Ascending aorta (tissue), 2 donors: ENCODE data around the gene SETD7. TPM values are rescaled to one million over a fixed set of nuclear protein-coding genes. Genes with fewer than 3 reads are reported as not detected.

Experiments
- DNase-seq, 2 donors: peaks; one replicate each; pipeline ENCODE4 v3.0.0-alpha.2; 2019; ENCODE audit warnings: low spot score in 2 of 2
- H3K27ac ChIP-seq, 2 donors: fragments of 200-600 bp; sonication (generic); one replicate each; pipeline ENCODE4 v1.5.1; 2016 to 2017; ENCODE audit warnings: mild to moderate bottlenecking in 1 of 2
- H3K27me3 ChIP-seq: fragments of 200-600 bp; sonication (generic); one replicate; pipeline ENCODE4 v1.5.1; 2017
- H3K36me3 ChIP-seq, 2 donors: fragments of 200-600 bp; sonication (generic); one replicate each; pipeline ENCODE4 v1.5.1; 2016
- H3K4me1 ChIP-seq, 2 donors: fragments of 200-600 bp; sonication (generic); one replicate each; pipeline ENCODE4 v1.5.1; 2016 to 2017; ENCODE audit warnings: mild to moderate bottlenecking in 1 of 2
- H3K4me3 ChIP-seq, 2 donors: fragments of 200-600 bp; sonication (generic); one replicate each; pipeline ENCODE4 v1.5.1; 2016 to 2017; ENCODE audit warnings: mild to moderate bottlenecking in 1 of 2
- H3K9me3 ChIP-seq, 2 donors: fragments of 200-600 bp; sonication (generic); one replicate each; pipeline ENCODE4 v1.5.1; 2016
- intact Hi-C: fragments of 100-400 bp; cut with DNase I; formaldehyde crosslinking; loops from one replicate; pipeline ENCODE4 v1.15.1; 2023
- total RNA-seq: library from RNA; depleted of rRNA; stranded (reverse); fragments of >200 nt; gene quantifications from one replicate; pipeline ENCODE4 v1.1.0, GENCODE V29; 2016
- TF ChIP-seq, protein P1 (sequence below), 3 experiments: fragments of 200-600 bp in 2 of 3; fragments of 450-650 bp in 1 of 3; sonication (generic) in 2 of 3; IDR thresholded peaks; one replicate each; pipeline ENCODE4 v1.5.1; 2016 to 2019; ENCODE audit warnings: antibody characterized with exemption in 3 of 3, mild to moderate bottlenecking in 1 of 3, moderate library complexity in 1 of 3

Gene SETD7
- total RNA-seq, 1 donor from 2014 or later: 33.2 TPM

DNA sequence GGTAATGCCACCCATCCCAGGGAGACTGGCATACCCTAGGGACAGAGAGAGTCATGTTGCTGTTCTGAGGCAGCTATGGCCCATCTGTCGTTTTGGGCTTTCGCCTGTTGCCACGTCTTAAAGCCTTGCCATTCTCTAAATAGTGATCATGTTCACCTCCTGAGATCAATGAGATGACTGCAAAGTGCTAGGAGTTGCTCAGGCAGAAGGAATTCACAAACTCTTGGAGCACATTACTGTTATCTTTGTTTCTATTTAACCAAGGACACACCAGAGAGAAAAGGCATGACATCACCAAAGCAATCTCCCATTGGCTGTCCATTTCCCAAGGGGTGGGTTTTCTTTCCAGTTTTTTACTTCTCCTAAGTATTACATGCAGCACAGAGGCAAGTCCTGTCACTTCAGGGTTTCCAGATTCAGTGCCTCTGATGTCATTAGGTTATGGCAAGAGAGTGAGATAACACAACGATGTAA, 37.1 kb upstream of the SETD7 start:
- intact Hi-C loops: no loop called here
- Histone ChIP-seq H3K27ac (no peak overlapping the region), H3K4me3 (no peak overlapping the region), H3K36me3 (no peaks in the 10 kb centered on the region), H3K9me3 (no peaks in the 10 kb centered on the region), H3K4me1 (no peaks in the 10 kb centered on the region), H3K27me3 (no peaks in the 10 kb centered on the region)
- DNase-seq: no peak
- TF ChIP-seq, protein P1, sequence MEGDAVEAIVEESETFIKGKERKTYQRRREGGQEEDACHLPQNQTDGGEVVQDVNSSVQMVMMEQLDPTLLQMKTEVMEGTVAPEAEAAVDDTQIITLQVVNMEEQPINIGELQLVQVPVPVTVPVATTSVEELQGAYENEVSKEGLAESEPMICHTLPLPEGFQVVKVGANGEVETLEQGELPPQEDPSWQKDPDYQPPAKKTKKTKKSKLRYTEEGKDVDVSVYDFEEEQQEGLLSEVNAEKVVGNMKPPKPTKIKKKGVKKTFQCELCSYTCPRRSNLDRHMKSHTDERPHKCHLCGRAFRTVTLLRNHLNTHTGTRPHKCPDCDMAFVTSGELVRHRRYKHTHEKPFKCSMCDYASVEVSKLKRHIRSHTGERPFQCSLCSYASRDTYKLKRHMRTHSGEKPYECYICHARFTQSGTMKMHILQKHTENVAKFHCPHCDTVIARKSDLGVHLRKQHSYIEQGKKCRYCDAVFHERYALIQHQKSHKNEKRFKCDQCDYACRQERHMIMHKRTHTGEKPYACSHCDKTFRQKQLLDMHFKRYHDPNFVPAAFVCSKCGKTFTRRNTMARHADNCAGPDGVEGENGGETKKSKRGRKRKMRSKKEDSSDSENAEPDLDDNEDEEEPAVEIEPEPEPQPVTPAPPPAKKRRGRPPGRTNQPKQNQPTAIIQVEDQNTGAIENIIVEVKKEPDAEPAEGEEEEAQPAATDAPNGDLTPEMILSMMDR (IDR thresholded peaks at IDR 0.05): no peak

DNA sequence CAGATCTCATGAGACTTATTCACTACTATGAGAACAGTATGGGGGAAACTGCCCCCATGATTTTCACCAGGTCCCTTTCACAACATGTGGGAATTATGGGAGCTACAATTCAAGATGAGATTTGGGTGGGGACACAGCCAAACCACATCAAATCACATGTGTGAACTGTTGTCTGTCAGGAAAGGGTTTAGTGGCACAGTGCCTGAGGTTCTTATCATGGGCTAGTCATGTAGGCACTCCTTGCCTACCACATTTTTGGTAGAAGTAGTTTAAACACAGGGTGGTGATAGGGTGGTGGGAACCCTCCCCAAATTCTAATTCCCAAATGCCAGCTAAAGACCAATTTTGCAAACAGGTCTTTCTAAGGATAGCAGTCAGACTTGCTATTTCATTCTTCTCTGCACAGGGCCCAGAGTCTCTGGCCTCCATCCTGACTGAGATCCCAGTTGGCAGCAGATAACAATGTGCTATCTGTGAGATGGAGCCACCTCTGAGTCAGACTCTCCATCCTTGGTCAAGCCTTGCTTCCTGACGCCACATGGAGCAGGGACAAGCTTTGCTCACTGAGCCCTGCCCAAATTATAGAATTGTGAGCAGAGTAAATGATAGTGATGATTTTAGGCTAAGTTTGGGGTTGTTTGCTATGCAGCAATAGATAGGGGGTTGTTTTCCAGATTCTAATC, 33.5 kb upstream of the SETD7 start:
- no peak overlapping the region for H3K27ac ChIP-seq
- intact Hi-C loops: no loop called here
- TF ChIP-seq, protein P1 (IDR thresholded peaks at IDR 0.05): no peak
- no peaks in the 10 kb centered on the region for H3K9me3 ChIP-seq
- no peak for DNase-seq
- H3K4me3 ChIP-seq: no peak overlapping the region
- no peaks in the 10 kb centered on the region for H3K4me1 ChIP-seq
- H3K36me3 ChIP-seq: no peaks in the 10 kb centered on the region
- H3K27me3 ChIP-seq: no peaks in the 10 kb centered on the region

DNA sequence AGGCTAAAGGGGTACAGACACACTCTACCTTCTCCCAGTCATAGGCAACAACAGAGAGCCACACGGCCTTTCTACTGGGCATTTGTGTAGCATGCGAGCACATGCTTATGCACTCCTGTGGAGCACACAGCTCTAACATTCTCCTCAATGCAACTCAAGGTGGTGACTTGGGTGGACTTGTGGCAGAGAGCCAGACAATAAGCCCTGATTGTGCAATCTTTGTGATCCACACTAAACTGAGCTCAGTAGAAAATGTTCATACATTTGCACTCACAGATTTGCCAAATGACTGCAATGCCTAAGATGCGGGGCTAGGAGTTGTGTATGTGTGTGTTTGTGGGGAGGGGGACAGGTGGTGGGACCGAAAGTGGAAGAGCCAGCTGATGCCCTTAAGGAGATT, 31.4 kb upstream of the SETD7 start:
- no peak for DNase-seq
- H3K36me3 ChIP-seq: no peaks in the 10 kb centered on the region
- H3K27me3 ChIP-seq: no peaks in the 10 kb centered on the region
- intact Hi-C loops: no loop called here
- no peak overlapping the region for H3K4me3 ChIP-seq
- no peak overlapping the region for H3K27ac ChIP-seq
- H3K9me3 ChIP-seq: no peaks in the 10 kb centered on the region
- TF ChIP-seq, protein P1 (IDR thresholded peaks at IDR 0.05): no peak
- H3K4me1 ChIP-seq: no peaks in the 10 kb centered on the region

DNA sequence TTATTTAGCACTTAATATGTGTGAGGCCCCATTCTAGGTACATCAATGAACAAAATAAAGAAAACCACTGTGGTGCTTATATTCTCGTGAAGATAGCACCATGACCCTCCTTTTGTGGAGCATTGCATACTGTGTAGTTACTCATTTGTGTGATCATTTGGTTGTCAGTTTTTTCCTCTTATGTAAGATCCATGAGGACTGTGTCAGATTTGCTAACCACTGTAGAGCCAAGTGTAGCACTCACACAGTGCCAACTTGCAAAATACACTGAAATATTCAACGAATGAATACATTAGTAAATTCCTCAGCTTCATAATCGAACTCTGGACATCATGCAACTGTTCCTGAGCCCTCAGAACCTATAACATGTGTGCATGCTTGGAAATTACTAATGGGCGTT, 29.5 kb upstream of the SETD7 start:
- no peak overlapping the region for H3K27ac ChIP-seq
- no peaks in the 10 kb centered on the region for H3K4me1 ChIP-seq
- no peaks in the 10 kb centered on the region for H3K27me3 ChIP-seq
- DNase-seq: no peak
- H3K9me3 ChIP-seq: no peaks in the 10 kb centered on the region
- no peaks in the 10 kb centered on the region for H3K36me3 ChIP-seq
- intact Hi-C loops: no loop called here
- no peak overlapping the region for H3K4me3 ChIP-seq
- TF ChIP-seq, protein P1 (IDR thresholded peaks at IDR 0.05): no peak

DNA sequence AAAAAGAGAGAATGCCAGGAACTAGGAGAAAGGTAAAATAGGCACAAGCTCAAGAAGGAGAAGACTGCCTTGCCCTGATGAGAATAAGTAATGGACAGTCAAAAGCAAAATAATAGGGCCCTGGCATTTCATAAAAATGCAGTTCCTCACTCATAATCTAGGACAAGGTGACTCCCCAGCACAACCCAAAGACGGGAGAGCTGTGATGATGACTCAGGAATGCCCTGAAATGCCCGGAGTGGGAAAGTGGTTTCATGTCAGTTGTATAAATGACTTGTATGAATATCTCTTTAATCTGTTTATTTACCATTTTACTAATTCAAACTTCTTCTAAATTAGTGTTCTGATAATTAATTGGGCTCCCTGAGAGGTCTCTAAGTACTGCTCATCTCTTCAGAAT, 28.8 kb upstream of the SETD7 start:
- TF ChIP-seq, protein P1 (IDR thresholded peaks at IDR 0.05): no peak
- no peaks in the 10 kb centered on the region for H3K27me3 ChIP-seq

More for the DNA sequence above, 28.8 kb upstream of the SETD7 start:
- Histone ChIP-seq H3K36me3 (no peaks in the 10 kb centered on the region), H3K4me3 (no peak overlapping the region), H3K27ac (no peak overlapping the region), H3K9me3 (no peaks in the 10 kb centered on the region), H3K4me1 (no peaks in the 10 kb centered on the region)
- DNase-seq: no peak
- intact Hi-C loops: no loop called here
